Endothelial cell (in vitro differentiated cells): ENCODE data around the gene SLC6A4. TPM values are rescaled to one million over a fixed set of nuclear protein-coding genes. Genes with fewer than 3 reads are reported as not detected.

Source experiments
- DNase-seq: peaks from one replicate; pipeline ENCODE4 v3.0.0; 2021; ENCODE audit warnings: low spot score
- H3K27ac Mint-ChIP-seq: one replicate; pipeline ENCODE4 v1.8.0; 2021; ENCODE audit warnings: mixed read lengths, inconsistent platforms; ENCODE audit not compliant: unreplicated experiment
- H3K27me3 Mint-ChIP-seq: one replicate; pipeline ENCODE4 v1.8.0; 2021; ENCODE audit warnings: mild to moderate bottlenecking, moderate library complexity, mixed read lengths, inconsistent platforms; ENCODE audit not compliant: unreplicated experiment
- H3K36me3 Mint-ChIP-seq: one replicate; pipeline ENCODE4 v1.8.0; 2021; ENCODE audit warnings: mild to moderate bottlenecking, low read depth, mixed read lengths, inconsistent platforms; ENCODE audit not compliant: unreplicated experiment
- H3K4me1 Mint-ChIP-seq: one replicate; pipeline ENCODE4 v1.8.0; 2021; ENCODE audit warnings: mild to moderate bottlenecking, mixed read lengths, inconsistent platforms; ENCODE audit not compliant: unreplicated experiment
- H3K4me3 Mint-ChIP-seq: one replicate; pipeline ENCODE4 v1.8.0; 2021; ENCODE audit warnings: mild to moderate bottlenecking, mixed read lengths, inconsistent platforms; ENCODE audit not compliant: unreplicated experiment
- H3K9me3 Mint-ChIP-seq: one replicate; pipeline ENCODE4 v1.8.0; 2021; ENCODE audit warnings: mixed read lengths, inconsistent platforms; ENCODE audit not compliant: unreplicated experiment
- long read RNA-seq: library from polyadenylated mRNA; unstranded; transcript quantifications from one replicate; pipeline ENCODE4 v2.0.0, GENCODE V29; 2020; ENCODE audit not compliant: unreplicated experiment
- total RNA-seq: library from RNA; stranded (reverse); fragmentation: NEBNext Ultra II Directional; extraction: Animal tissue kit (Norgen Biotek cat#: 25700); gene quantifications from one replicate; pipeline ENCODE4 v1.2.1, GENCODE V29; 2021; ENCODE audit not compliant: unreplicated experiment
- TF ChIP-seq, protein P1 (sequence below): fragments of 200-600 bp; sonication (generic); IDR thresholded peaks from one replicate; pipeline ENCODE4 v1.5.0; 2021; ENCODE audit warnings: antibody characterized with exemption; ENCODE audit not compliant: unreplicated experiment

SLC6A4 gene
- total RNA-seq: 1.0 TPM
- long read RNA-seq: 0 reads

DNA sequence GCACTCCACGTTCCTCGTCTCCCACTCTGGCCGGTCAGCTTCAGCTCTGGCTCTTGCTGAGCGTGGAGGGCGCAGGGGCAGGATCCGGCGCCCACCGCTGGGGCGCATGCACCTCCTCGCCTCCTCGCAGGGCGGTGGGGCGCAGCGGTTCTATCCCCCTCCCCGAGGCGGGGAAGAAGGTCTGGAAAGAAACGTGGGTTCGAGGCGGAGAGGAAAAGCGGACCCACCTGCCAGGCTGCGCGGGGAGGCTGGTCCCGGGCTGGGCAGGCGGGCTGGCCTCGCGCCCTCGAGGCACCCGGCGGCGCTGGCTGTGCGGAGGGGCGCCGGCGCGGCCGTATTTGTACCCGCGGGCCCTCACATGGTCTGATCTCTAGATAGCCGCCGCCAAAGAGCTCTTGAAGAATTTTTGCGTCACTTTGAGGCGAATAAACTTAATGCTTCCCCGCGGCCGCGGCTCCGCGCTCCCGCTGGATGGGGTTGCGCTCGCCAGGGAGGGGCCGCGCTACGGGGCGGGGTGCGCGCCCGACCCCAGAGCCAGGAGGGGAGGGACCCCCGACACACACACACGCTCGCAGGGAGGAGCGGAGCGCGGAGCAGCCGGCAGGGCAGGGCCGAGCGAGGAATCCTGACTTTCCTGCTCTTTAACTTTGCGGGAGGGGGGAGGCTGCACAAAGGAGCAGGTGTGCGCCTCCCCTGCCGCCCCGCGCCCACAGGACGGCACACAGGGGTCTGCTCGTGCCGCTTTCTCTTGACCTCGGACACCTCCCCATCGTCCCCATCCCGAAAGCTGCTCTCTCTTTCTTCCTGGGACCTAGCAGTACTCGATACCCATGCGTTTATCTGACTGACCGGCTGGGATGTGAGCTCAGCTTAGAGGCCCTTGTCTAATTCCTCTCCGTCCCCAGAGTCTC lies at the start of gene SLC6A4:
Gene SLC6A4 (minus strand): TSS at position 312 of the 911 bp plus-strand sequence. CDS start 13,739 bp downstream, outside the sequence.
- DNase-seq: no peak
- TF ChIP-seq, protein P1, sequence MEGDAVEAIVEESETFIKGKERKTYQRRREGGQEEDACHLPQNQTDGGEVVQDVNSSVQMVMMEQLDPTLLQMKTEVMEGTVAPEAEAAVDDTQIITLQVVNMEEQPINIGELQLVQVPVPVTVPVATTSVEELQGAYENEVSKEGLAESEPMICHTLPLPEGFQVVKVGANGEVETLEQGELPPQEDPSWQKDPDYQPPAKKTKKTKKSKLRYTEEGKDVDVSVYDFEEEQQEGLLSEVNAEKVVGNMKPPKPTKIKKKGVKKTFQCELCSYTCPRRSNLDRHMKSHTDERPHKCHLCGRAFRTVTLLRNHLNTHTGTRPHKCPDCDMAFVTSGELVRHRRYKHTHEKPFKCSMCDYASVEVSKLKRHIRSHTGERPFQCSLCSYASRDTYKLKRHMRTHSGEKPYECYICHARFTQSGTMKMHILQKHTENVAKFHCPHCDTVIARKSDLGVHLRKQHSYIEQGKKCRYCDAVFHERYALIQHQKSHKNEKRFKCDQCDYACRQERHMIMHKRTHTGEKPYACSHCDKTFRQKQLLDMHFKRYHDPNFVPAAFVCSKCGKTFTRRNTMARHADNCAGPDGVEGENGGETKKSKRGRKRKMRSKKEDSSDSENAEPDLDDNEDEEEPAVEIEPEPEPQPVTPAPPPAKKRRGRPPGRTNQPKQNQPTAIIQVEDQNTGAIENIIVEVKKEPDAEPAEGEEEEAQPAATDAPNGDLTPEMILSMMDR: no peak

DNA sequence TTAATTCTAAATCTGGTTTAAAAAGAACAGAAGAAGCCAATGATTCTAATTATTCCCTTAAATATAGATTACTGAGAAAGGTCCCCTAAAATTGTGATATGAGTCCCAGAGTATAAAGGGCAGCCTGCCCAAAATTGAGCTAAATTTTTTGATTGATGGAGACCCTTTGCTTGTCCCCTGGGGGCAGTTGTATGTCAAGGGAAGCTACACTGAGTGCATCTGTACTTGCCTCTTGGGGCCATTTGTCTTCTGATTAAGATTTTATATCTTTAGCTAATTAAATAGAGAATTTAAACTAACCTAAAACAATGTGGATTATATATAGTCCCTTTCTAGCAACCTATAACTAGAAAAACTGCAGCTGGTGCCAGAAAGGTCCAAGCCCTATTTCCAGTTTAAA lies 43.7 kb upstream of the SLC6A4 start:
- Mint-ChIP-seq H3K4me3 (no peak overlapping the region), H3K4me1 (no peaks in the 10 kb centered on the region), H3K36me3 (peaks cover 16% of the 10 kb centered on the region), H3K27ac (no peak overlapping the region), H3K9me3 (no peaks in the 10 kb centered on the region), H3K27me3 (peaks cover 4% of the 10 kb centered on the region)
- TF ChIP-seq, protein P1: no peak
- no peak for DNase-seq

More for the DNA sequence above, at the start of gene SLC6A4:
- Mint-ChIP-seq H3K36me3 (peaks cover 8% of the 10 kb centered on the region), H3K27ac (no peak within 1 kb of the TSS), H3K4me3 (peak within 1 kb of the TSS; percentile 57), H3K4me1 (peaks cover 17% of the 10 kb centered on the region), H3K9me3 (no peaks in the 10 kb centered on the region), H3K27me3 (peaks cover 24% of the 10 kb centered on the region)

DNA sequence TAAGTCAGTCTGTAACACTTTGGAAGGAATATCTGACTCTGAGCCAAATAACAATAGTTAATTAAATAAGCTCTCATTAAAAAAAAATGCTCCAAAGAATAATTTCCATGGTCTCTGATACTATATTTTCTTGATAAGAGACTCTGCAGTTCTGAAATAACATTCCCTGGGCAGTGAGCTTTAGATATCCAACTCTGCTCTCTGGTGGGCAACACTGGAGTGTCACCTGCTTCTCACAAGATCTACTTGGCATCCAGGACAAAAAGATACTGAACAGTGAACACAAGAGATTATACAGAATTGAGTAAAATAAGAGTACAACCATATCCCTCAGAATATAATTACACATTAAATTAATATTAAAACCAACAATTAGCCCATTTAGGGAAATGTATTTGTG lies 42.5 kb upstream of the SLC6A4 start:
- no peak overlapping the region for H3K27ac Mint-ChIP-seq
- no peak overlapping the region for H3K4me3 Mint-ChIP-seq
- no peaks in the 10 kb centered on the region for H3K9me3 Mint-ChIP-seq
- DNase-seq: peak; percentile 23
- peaks cover 22% of the 10 kb centered on the region for H3K36me3 Mint-ChIP-seq
- TF ChIP-seq, protein P1: peak; percentile 12
- peaks cover 5% of the 10 kb centered on the region for H3K4me1 Mint-ChIP-seq
- H3K27me3 Mint-ChIP-seq: peaks cover 4% of the 10 kb centered on the region

DNA sequence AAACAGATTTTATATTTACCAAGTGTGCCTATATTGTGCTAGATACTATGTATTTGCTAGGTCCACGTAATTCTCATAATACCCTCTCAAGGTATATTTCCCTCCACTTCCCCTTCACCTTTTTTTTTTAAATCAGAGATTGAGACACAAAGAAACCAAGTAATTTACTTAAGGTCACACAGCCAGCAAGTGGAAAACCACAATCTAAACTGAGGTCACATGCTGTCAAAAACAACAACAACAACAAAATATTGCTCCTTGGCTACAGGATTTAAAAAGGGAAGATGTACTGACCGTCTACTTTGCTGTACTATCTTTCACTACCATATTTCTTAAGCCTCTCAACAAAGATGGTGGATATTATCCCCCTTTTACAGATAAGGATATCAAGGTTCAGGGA lies 40.4 kb upstream of the SLC6A4 start:
- no peaks in the 10 kb centered on the region for H3K9me3 Mint-ChIP-seq
- no peak overlapping the region for H3K27ac Mint-ChIP-seq
- H3K4me3 Mint-ChIP-seq: no peak overlapping the region
- DNase-seq: no peak
- TF ChIP-seq, protein P1: no peak
- H3K36me3 Mint-ChIP-seq: peaks cover 28% of the 10 kb centered on the region
- H3K4me1 Mint-ChIP-seq: peaks cover 5% of the 10 kb centered on the region
- H3K27me3 Mint-ChIP-seq: no peaks in the 10 kb centered on the region

DNA sequence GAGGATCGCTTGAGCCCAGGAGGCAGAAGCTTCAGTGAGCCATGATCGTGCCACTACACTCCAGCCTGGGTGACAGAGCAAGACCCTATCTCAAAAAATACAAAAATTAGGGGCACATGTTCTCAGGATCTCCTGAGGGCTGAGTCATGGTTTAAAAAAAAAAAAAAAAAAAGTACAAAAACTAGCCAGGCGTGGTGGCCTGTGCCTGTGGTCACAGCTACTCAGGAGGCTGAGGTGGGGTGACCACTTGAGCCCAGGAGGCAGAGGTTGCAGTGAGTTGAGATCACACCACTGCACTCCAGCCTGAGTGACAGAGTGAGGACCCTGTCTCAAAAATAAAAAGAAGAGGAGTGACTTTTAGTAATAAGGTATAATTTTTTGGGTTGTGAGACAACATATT lies 39.4 kb upstream of the SLC6A4 start:
- DNase-seq: no peak
- H3K36me3 Mint-ChIP-seq: peaks cover 28% of the 10 kb centered on the region
- TF ChIP-seq, protein P1: no peak
- H3K4me3 Mint-ChIP-seq: no peak overlapping the region
- no peak overlapping the region for H3K27ac Mint-ChIP-seq
- H3K9me3 Mint-ChIP-seq: no peaks in the 10 kb centered on the region
- peaks cover 5% of the 10 kb centered on the region for H3K4me1 Mint-ChIP-seq
- no peaks in the 10 kb centered on the region for H3K27me3 Mint-ChIP-seq
